T-helper 22 cell (primary cell): ENCODE data around the gene KCND2.
"Not testable (repeated sequence)": the region's sequence is repeated elsewhere in the genome, so short reads cannot be mapped to it uniquely, and the experiment has no call there.

ENCODE experiments used
- DNase-seq: peaks from one replicate; pipeline ENCODE4 v3.0.0-alpha.2; 2020; ENCODE audit warnings: low read depth

Gene KCND2

DNA sequence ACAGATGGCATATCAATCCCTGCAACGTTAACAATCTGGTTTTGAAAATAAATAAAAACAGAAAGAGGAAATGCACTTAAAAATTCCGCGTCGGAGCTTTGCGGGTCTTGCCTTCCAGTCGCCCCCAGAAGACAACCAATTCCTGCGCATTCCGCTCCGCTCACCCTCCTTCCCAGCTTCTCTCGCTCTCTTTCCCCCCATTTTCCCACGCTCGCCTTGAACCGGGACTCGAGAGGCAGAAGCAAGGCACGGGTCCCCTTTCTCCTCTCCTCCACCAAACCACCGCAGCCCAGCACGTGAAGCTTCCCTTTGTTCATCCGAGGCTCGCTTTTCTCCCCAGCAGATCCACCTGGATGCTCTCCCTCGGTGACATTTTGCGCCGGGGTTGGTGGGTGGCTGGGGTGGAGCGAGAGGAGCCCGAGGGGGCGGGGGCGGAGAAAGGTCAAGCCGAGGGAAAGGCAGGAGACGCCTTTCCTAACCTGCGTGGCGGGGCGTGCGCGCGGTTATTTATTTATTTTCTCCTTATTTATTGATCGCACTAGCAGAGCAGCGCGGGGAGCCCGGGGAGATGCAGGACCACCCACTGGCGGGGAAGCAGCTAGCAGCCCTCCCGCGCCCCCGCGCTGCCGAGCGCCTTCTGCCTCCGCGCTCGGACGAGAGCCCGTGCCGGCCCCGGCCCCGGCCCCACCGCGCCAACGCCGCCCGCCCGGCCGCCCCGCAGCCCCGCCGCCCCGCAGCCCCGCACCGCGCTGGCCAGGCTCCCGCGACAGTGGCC lies at the start of gene KCND2:
KCND2 (plus strand) TSS at position 475 of the 775 bp plus-strand sequence.
- no peak for DNase-seq

DNA sequence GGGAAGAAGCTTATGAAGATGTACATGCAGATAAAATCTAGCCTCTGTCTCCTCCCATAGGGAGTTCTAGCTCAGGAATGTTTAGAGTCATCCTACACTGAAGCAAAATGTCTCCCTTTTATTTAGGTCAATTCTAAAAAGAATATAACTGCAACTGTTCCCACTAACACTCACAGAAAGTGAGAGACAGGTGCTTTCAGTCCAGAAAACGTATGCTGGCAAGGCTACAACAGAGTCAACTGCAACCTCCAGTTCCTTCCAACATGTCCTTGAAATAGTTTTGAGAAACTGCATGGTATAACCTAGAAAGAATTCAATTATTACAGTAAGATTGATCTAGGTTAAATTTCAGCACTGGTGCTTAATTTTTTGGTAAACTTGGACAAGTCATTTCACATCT lies 46.8 kb upstream of the KCND2 start:
- DNase-seq, result no peak

DNA sequence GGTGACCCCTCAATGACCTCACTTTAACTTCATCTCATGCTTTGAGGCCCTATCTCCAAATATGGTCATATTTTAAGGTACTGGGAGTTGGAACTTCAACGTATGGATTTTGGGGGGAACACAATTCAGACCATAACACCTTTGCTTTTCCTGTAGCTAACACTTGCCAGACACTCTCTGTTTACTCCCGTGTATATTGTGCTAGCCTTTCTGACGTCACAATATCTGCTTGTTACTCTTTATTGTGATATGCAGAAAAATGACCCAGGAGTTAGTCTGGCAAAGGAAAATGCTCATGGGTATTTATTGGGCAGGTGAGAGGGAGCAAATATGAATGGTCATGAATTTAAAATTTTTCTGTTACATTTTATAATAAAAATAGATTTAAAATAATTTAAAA lies 45.7 kb upstream of the KCND2 start:
- no peak for DNase-seq

DNA sequence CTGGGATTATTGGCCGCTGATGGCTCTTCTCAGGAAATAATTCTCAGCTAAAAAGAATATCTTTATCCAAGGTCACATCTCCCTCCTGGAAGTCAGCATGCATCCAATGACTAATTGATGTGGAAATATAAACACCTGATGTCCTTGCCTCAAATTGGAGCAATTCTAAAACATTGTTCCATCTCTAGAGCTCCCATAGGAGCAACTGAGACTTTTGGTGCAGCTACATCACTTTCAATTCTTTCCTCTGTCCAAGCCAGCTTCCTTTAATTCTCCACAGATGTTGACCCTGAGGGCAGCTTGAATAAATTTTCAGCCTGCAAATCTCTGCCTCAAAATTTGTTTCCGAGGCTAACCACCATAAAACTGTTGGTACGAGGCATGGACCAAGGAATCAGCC lies 43.9 kb upstream of the KCND2 start:
- no peak for DNase-seq

DNA sequence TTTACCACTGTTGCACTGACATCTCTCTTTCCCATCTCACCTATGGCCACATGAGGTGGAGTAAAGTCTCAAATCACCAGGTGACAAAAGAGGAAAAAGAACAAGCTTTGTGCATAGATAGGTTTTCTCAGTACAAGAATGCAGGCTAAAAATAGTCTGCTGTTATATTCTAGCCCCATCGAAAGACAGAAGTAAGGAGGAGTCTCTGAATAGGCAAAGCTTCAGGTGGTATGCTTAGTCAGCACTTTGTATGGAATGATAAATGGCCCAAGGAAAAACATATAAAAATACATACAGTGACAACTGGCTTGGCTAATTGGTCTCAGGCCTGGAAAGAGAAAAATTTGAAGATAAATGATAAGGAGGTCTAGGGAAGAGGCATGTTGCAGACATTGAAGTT lies 39.6 kb upstream of the KCND2 start:
- DNase-seq, result no peak

DNA sequence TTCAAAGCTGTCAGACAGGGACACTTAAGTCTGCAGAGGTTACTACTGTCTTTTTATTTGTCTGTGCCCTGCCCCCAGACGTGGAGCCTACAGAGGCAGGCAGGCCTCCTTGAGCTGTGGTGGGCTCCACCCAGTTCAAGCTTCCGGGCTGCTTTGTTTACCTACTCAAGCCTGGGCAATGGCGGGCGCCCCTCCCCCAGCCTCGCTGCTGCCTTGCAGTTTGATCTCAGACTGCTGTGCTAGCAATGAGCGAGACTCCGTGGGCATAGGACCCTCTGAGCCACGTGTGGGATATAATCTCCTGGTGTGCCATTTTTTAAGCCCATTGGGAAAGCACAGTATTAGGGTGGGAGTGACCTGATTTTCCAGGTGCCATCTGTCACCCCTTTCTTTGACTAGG lies 32.6 kb upstream of the KCND2 start:
- not testable (repeated sequence) for DNase-seq

DNA sequence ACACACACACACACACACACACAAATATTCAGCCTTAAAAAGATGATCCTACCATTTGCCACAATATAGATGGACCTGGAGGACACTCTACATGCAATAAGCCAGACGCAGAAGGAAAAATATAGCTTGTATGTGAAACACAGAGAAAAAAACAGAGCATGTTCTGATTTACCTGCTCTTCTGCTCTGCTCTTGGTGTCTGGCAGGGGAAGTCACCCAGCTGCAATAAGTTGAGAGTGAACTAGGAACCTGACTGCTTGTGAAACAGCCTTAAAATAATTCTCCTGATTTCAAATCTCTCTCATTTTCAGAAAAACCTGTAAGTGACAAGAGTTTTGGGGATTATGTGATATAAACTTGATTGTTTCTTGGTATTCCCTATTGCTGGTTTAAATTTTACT lies 31.0 kb upstream of the KCND2 start:
- DNase-seq, result no peak

DNA sequence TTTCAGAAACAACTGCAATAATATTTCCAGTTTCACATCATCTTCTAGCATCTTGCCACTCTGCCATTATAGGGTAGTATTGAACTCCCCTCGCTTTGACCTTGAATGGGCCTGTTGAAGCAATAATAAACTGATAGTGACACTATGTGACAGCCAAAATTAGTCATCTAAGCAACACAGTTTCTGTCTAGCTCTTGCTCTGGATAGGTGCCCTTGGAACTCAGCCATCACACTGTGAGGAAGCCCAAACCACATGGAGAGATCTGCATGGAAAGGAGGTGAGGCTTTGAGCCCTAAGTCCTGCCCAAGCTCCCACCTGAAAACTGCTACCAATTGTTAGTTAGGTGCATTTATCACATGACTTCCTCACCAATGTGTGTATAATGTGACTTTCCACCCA lies 18.1 kb upstream of the KCND2 start:
- DNase-seq, result no peak

DNA sequence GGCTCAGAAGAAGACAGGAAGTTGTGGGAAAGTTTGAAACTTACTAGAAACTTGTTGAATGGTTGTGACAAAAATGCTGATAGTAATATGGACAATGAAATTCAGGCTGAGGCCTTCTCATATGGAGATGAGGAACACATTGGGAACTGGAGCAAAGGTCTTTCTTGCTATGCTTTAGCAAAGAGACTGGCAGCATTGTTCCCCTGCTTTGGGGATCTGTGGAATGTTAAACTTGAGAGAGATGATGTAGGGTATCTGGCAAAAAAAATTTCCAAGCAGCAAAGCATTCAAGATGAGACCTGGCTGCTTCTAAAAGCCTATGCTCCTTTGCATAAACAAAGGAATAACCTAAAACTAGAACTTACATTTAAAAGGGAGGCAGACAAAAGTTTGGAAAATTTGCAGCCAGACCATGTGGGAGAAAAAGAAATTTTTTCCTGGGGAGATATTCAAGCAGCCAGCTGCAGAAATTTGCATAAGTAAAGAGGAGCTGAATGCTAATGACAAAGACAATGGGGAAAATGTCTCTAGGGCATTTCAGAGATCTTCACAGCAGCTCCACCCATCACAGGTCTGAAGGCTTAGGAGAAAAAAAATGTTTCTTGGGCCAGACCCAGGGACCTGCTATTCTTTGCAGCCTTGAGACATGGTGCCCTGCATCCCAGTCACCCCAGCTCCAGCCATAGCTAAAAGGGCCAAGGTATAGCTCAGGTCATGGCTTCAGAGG lies 16.5 kb upstream of the KCND2 start:
- no peak for DNase-seq

DNA sequence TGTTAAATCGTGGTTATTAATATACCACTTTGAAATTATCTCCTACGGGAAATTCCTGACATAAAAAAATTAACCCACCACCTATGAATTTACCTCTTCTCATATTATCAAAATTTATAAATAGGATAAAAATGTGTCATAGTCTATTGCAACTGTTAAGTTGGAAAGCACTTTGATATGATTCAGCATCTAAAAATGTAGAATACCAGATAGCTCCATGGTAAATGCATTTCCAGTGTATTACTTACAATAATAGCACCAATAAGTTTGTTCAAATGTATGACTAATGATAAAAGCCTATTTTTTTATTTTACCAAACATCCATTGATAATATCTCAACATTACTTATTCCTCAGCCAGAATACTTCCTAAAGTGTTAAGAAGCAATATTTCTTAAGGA lies 13.6 kb upstream of the KCND2 start:
- no peak for DNase-seq

DNA sequence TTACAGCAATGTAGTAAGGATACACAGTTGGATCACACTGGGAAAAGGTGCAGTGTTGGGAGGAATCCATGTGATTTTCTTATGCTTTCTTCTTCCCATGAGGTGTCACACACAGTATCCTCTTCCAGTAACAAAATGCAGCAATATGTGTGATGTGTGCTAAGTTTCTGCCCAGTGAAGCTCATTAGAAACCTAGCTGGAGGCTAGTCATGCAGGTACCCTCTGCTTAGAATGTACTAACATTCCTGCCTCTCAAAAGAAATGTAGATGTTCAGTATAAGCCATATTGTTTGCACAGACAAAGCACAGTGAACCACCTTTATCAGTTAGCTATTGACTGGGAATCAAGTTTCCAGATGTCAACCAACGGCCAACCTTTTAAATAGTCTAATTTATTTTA lies 12.9 kb upstream of the KCND2 start:
- DNase-seq, result no peak

DNA sequence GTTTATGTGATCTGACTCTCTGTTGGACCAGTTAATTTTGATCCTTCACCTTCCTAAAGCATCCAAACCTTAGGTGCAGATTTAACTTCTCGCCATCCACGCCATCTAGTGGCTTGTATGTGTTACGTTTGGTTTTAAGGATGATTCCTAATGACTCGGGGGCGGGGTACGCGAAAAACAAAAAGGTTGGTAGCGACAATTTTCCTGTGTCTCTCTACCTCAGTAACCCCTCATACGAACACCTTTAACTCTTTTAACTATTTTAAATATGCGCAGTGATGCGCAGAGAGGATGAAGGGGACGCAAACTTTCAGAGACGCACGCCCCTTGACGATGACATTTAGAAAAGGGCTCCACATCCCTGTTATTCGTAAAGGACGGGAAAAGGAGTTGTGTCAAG lies 714 bp upstream of the KCND2 start:
- DNase-seq, result no peak

DNA sequence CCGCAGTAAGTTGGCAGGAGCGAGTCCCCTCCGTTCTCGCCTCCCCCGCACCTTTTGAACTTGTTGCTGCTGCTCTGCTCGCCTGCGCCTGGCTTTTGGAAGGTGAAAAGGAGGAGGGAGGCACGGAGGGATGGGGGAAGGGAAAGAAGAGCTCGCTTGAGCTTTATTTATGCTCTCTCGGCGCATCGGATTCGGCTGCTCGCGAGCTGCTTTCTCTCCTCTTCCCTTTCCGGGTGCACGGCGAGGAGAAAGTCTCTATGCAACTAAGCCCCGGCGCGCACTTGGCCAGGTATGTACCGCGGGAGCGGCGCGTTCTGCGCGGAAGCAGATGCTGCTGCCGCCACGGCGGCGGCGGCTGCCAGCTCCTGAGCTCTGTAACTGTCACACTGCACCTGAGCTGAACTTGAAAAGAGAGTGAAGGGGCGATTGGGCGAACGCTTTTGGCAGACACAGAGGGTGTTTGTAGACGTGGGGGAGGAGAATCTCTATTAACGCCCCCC lies 551 bp downstream of the KCND2 start:
- DNase-seq, result no peak

DNA sequence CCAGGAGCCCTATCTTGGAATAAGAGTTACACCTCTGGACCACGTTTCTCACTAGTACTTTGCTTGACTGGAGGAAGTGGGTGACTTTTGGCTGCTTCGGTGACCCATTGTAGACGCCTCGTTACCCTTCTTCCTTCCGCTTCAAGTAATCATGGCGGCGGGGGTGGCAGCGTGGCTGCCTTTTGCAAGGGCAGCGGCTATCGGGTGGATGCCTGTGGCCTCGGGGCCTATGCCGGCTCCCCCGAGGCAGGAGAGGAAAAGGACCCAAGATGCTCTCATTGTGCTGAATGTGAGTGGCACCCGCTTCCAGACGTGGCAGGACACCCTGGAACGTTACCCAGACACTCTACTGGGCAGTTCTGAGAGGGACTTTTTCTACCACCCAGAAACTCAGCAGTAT lies 1.5 kb downstream of the KCND2 start:
- DNase-seq, result no peak

DNA sequence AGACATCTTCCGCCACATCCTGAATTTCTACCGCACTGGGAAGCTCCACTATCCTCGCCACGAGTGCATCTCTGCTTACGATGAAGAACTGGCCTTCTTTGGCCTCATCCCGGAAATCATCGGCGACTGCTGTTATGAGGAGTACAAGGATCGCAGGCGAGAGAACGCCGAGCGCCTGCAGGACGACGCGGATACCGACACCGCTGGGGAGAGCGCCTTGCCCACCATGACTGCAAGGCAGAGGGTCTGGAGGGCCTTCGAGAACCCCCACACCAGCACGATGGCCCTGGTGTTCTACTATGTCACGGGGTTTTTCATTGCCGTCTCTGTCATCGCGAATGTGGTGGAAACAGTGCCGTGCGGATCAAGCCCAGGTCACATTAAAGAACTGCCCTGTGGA lies 1.9 kb downstream of the KCND2 start:
- no peak for DNase-seq

DNA sequence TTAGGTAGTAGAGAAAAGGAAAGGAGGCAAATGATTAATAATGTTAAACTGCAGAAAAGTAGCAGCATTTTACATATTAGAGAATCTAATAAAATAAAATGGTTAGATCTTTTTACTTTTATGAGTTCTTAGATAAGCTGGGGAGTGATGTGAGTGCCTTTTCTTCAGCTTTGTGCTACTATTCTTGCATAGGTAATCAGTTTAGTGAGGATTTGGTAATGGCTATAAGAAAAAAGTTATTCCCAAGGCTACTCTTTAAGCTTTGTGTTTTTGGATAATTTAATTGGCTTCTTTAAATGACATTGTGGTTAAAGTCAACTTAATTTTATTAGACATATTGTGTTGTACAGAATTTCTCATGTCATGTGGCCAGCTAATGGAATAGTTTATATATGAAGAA lies 3.7 kb downstream of the KCND2 start:
- no peak for DNase-seq

DNA sequence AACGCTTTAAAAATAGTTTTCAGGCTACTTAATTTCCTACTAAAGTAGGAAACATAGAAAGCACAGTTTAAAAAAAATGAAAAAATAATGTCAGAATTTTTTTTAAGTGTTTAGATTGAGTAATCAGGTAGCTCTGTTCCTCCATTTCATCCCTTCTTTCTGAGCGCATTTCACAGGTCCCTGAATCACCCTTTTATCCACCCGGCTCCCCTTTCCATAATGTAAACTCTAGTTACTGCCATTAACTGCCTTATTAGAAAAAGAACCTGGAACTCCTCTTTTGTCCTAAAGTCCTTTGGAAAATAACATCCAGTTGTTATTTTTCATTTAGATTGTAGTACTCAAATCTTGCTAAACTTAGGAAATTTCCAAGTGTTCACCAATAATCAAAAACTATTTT lies 5.8 kb downstream of the KCND2 start:
- no peak for DNase-seq

DNA sequence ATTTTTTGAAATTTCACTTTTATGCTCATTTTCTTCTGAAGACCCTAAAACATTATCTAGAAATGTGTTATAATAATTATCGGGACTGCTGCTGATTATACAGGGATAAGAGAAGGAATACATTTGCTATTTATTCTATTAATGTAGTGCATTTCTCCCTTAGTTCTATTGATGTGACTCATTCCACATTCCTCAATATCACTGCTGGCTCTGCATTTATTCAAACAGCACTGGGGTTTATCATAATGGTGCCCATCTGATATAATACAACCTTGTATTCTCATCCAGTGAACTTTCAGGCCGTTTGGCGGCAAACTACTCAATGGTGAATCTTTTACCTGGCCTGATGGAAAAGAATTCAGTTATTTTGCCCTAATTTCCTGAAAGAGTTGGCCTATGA lies 7.8 kb downstream of the KCND2 start:
- DNase-seq, result no peak

DNA sequence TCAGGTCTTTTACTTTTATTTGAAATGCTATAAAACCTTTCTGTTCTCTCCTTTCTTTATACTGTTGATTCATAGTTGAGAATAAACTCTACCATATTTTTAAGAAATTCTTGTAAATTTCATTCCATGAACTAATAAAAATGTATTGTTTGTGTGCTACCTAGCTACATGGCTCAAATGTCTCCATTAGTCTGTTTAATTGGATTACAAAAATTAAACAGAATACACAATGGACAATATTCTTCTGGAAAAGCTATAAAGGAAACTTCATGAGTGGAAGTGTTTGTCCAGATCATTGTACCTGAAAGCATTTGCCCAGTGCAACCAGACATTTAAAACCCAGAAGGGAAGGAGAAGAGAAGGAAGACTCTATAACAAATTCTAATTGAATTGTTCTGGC lies 20.1 kb downstream of the KCND2 start:
- no peak for DNase-seq

DNA sequence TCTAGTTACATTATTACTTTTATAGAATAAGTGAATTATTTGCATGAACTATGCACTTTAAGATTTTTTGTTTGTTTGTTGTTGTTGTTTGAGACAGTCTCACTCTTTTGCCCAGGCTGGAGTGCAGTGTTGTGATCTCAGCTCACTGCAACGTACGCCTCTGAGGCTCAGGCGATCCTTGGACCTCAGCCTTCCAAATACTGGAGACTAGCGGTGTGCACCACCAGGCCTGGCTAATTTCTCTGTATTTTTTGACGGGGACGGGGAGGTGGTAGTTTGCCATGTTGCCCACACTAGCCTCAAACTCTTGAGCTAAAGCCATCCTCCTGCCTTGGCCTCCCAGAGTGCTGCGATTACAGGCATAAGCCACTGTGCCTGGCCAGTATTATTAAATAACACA lies 29.2 kb downstream of the KCND2 start:
- DNase-seq, result no peak

DNA sequence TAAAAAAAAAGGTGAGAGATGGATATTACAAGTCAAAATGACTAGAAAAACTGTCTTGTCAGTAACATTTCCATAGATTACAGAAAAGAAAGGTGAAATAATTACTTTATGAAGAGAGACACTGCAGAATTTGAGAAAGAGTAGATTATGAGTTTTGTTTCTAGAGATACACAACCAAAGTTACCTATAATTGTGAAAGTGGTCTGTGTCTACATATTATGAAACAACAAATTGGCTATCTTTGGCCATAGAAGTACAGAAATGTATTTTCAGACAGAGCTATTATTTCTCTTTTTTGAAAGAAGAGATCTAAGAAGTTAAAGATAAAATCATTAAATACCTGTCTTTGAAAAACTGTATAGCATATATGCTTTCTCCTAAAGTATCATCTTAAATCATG lies 30.1 kb downstream of the KCND2 start:
- DNase-seq, result no peak

DNA sequence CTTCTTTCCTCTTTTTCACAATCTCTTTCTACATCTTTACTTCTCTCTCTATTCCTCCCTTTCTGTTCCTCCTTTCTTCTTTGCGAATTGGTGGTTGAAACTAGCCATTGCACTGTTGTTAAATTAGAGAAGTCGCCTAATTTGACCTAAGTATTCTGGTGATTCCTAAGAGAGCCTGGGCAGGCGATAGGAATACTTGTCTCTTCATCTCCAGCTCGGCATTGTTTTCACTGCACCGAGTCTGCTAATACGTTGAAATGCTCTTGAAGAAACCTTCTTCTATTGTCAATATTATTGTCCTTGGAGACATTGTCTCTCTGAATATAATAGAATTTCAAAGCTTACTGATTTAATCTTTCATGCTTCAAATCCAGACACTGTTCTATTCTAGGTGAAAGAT lies 31.7 kb downstream of the KCND2 start:
- no peak for DNase-seq

DNA sequence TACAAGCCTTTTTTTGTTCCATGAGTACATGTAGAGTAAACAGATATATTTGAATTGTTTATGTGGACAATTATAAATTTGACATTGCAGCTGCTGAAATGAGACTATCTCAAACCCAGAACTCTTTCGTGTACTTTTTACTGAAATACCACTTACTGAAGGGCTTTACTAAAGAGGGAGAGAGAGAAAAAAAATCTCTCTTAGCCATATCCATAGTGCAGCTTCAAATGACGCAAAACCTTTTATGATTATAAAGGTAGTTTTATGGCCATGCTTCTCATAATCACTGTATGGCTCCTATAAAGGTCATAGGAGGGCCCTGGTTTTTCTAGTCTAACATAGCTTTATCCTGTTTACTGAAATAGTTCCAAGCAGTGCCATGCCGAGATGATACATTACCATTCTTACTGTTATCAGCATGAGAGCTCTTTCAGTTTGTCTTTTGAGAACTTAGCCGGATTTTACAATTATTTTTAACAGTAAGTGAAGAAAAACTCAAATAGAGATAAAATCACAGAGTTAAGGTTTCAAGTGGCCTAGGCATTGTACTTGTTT lies 35.1 kb downstream of the KCND2 start:
- DNase-seq, result no peak
